ENCODE data around the gene SLC2A13.

DNA sequence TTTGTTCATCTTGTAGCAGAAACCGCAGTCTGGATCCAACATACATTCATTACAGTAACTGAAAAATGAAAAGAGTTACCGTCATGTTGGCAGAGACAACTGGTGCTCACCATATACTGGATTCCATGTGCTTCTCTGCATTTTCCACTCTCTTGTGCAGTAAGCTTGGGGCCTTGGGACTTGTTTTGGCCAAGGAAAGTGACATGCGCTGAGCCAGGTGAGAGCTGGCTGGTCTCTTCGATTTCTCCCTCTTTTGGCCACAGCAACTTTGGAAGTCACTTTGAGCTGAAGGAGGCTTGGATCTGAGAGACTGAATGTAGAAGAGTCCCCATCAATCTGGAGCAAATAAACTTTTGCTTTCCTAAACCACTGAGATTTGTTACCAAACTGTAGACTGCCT, 275.7 kb downstream of the SLC2A13 start:
- TF ChIP-seq, protein P1, sequence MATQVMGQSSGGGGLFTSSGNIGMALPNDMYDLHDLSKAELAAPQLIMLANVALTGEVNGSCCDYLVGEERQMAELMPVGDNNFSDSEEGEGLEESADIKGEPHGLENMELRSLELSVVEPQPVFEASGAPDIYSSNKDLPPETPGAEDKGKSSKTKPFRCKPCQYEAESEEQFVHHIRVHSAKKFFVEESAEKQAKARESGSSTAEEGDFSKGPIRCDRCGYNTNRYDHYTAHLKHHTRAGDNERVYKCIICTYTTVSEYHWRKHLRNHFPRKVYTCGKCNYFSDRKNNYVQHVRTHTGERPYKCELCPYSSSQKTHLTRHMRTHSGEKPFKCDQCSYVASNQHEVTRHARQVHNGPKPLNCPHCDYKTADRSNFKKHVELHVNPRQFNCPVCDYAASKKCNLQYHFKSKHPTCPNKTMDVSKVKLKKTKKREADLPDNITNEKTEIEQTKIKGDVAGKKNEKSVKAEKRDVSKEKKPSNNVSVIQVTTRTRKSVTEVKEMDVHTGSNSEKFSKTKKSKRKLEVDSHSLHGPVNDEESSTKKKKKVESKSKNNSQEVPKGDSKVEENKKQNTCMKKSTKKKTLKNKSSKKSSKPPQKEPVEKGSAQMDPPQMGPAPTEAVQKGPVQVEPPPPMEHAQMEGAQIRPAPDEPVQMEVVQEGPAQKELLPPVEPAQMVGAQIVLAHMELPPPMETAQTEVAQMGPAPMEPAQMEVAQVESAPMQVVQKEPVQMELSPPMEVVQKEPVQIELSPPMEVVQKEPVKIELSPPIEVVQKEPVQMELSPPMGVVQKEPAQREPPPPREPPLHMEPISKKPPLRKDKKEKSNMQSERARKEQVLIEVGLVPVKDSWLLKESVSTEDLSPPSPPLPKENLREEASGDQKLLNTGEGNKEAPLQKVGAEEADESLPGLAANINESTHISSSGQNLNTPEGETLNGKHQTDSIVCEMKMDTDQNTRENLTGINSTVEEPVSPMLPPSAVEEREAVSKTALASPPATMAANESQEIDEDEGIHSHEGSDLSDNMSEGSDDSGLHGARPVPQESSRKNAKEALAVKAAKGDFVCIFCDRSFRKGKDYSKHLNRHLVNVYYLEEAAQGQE (IDR thresholded peaks at IDR 0.05; ENCODE audit: insufficient read depth in 1 of 2, low read depth in 2 of 2, low read length in 1 of 2) = no peak
- TF ChIP-seq, protein P2, sequence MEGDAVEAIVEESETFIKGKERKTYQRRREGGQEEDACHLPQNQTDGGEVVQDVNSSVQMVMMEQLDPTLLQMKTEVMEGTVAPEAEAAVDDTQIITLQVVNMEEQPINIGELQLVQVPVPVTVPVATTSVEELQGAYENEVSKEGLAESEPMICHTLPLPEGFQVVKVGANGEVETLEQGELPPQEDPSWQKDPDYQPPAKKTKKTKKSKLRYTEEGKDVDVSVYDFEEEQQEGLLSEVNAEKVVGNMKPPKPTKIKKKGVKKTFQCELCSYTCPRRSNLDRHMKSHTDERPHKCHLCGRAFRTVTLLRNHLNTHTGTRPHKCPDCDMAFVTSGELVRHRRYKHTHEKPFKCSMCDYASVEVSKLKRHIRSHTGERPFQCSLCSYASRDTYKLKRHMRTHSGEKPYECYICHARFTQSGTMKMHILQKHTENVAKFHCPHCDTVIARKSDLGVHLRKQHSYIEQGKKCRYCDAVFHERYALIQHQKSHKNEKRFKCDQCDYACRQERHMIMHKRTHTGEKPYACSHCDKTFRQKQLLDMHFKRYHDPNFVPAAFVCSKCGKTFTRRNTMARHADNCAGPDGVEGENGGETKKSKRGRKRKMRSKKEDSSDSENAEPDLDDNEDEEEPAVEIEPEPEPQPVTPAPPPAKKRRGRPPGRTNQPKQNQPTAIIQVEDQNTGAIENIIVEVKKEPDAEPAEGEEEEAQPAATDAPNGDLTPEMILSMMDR (IDR thresholded peaks at IDR 0.05) = no peak
- no peak for TF ChIP-seq POLR2AphosphoS5 (IDR thresholded peaks at IDR 0.05; ENCODE audit: low read depth, low read length)
- TF ChIP-seq SIN3A (IDR thresholded peaks at IDR 0.05; ENCODE audit: borderline replicate concordance, insufficient read depth, low read depth, low read length) = no peak
